ENCODE results near the gene CT45A1.
"Not testable (repeated sequence)": the region's sequence is repeated elsewhere in the genome, so short reads cannot be mapped to it uniquely, and the experiment has no call there.

Gene CT45A1

GRCh38 chrX:135737366-135738071 lies 24.1 kb downstream of the CT45A1 start:
- TF ChIP-seq CTCF (IDR thresholded peaks at IDR 0.05; ENCODE audit: extremely low read depth, missing control alignments), result no peak
- no peak for DNase-seq (ENCODE audit: low spot score)

- DNase-seq (ENCODE audit: low spot score), result peak; percentile 45
- peak; percentile 27 for TF ChIP-seq CTCF (IDR thresholded peaks at IDR 0.05; ENCODE audit: extremely low read depth, missing control alignments)
These were observed 27.3 kb downstream of the CT45A1 start for GRCh38 chrX:135740681-135741149.

GRCh38 chrX:135741192-135741715 lies 27.8 kb downstream of the CT45A1 start:
- no peak for TF ChIP-seq CTCF (IDR thresholded peaks at IDR 0.05; ENCODE audit: extremely low read depth, missing control alignments)
- no peak for DNase-seq (ENCODE audit: low spot score)

GRCh38 chrX:135744739-135745138 lies 31.3 kb downstream of the CT45A1 start:
- DNase-seq (ENCODE audit: low spot score), result not testable (repeated sequence)

- DNase-seq (ENCODE audit: low spot score), result not testable (repeated sequence)
These were observed 54.7 kb downstream of the CT45A1 start, which contains the start of gene CT45A3 for GRCh38 chrX:135768091-135768490. Gene CT45A3 (minus strand): TSS chrX:135768191. CDS start chrX:135764444, 3,747 bp downstream.

All from GM20000 (cell line).